ENCODE measurements around the gene SYNDIG1.

SYNDIG1 gene

GRCh38 chr20:24585796-24586522 is 116.5 kb downstream of the SYNDIG1 start:
- no peak for DNase-seq (ENCODE audit: low read depth)

DNA sequence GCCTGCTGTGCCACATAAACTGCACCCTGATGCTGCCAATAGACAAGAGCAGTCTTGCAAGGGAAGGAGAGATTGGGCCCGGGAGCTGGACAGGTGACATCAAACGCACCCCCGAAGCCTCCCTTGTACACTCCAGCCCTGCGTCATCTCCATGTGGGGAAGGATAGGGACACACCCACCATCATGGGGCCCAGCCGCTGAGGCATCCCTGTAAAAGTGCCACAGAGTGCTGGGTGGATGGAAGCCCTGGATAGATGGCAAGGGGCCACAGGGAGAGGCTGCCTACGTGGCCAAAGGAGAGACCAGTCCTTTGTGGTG is 117.1 kb downstream of the SYNDIG1 start:
- DNase-seq (ENCODE audit: low read depth) = no peak

DNA sequence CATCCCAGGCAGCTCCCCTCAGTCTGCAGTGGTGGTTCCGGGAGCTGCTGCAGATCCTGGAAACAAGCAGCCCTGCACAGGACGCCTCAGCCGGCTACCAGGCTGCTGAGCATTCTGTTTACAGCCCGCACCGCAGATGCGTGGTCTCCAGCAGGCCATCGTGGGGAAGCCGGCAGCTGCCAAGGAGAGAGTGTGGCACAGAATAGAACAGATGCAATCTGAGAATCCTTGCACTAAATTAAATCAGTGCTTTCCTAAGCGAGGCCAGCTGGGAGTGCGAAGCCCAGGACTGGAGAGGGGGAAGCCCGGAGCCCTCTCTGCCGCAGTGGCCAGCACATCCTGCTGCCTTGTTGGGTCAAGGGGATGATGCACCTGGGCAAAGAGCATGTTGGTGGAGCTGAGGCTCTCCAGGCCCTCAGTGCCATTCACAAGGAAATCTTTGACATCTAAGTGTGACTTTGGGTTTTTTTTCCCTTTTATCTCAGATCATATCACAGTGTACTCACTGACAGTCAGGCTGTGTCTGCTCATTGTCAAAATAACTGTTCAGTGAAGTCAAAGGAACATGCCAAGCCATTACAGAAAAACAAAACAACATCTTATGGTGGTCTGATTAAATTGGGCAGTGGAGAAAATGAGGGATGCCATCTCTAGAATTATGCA is 118.1 kb downstream of the SYNDIG1 start:
- DNase-seq (ENCODE audit: low read depth) = no peak

DNA sequence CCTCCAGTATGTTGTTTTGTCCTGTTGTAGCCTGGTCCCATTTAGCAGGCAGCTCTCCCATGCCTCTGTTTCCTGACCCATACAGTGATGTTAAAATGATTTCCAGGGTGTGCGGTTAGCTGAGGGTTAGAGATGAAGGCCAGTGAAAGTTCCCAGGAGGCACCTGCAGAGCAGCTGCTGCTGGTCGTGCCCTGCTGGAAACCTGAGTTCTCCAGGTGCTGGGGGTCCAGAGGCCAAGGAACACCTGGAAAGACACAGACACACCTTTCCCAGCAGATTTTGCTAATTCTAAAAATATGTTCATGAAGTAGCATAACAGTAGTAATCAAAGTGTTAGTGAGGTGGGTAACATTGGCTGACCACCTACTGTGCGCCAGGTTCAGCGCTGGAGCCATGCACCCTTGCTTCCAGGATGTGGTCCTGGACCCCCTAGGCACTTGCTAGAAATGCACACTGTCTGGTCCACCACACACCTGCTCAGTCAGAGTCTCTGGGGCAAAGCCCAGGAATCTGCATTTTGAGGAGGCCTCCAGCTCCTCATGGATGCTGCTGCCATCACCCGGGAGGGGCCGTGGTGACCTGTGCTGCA is 118.7 kb downstream of the SYNDIG1 start:
- no peak for DNase-seq (ENCODE audit: low read depth)

- no peak for DNase-seq (ENCODE audit: low read depth)
Measured at GRCh38 chr20:24588725-24589340, 119.4 kb downstream of the SYNDIG1 start.

DNA sequence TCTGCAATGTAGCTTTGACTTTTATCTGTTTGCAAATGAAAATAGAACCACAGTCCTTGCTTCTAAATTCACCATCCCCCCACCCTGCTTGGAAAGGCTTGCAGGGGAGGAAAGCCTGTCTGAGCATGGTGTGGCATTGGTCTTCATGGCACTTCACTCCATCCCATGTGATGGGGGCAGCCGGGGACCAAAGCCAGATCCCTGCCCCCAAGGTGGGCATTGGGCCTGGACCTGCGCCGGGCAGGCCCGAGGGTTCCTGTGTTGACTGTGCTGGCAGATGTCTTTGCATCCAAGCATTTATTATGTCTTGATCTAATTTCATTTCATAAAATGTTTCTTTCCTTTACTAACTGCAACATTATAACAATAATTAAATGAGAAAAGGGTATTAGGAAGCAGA is 120.0 kb downstream of the SYNDIG1 start:
- DNase-seq (ENCODE audit: low read depth) = no peak

GRCh38 chr20:24589815-24590177 is 120.4 kb downstream of the SYNDIG1 start:
- DNase-seq (ENCODE audit: low read depth) = no peak

- no peak for DNase-seq (ENCODE audit: low read depth)
Measured at GRCh38 chr20:24590178-24590982, 121.0 kb downstream of the SYNDIG1 start.

DNA sequence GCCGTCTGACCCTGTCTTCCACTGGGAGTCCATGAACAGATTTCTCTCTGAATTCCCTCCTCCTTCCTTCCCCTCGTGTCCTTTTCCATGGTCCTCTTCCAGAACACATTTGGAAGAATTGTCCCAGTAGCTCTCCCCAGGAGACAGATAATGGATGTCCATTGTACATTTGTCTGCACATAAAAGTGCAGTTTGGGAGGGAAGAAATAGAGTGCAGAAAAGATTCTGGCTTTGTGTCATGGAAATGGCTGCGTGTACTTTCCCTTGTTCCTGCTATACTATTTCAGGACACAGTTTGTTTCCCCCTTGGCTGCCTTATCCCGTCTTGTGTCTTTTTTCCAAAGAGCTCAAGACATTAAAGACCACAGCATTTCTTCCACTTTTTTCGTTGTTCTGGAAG is 127.6 kb downstream of the SYNDIG1 start:
- no peak for DNase-seq (ENCODE audit: low read depth)

- DNase-seq (ENCODE audit: low read depth) = no peak
Measured at GRCh38 chr20:24598346-24598745, 128.9 kb downstream of the SYNDIG1 start.

- DNase-seq (ENCODE audit: low read depth) = no peak
Measured at GRCh38 chr20:24598996-24599395, 129.6 kb downstream of the SYNDIG1 start.

- DNase-seq (ENCODE audit: low read depth) = no peak
Measured at GRCh38 chr20:24600012-24600411, 130.6 kb downstream of the SYNDIG1 start.

DNA sequence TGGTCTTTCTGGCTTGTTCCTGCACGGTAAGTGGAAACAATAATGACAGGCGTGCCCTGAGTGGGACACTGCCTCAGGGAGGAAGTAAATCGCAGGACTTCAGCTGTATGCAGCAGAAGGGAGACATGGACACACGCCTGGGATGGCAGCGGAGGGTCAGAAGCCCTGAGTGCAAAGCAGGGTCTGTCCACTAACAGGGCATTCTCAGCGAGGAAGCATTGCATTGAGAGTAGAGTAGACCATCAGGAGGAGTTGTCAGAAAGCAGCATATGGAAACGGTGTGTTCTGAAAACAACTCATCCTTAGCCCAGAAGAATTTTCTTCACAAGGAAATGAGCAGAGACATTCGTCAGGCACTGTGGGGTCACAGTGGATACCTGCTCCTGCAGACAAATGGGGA is 134.0 kb downstream of the SYNDIG1 start:
- no peak for DNase-seq (ENCODE audit: low read depth)

DNA sequence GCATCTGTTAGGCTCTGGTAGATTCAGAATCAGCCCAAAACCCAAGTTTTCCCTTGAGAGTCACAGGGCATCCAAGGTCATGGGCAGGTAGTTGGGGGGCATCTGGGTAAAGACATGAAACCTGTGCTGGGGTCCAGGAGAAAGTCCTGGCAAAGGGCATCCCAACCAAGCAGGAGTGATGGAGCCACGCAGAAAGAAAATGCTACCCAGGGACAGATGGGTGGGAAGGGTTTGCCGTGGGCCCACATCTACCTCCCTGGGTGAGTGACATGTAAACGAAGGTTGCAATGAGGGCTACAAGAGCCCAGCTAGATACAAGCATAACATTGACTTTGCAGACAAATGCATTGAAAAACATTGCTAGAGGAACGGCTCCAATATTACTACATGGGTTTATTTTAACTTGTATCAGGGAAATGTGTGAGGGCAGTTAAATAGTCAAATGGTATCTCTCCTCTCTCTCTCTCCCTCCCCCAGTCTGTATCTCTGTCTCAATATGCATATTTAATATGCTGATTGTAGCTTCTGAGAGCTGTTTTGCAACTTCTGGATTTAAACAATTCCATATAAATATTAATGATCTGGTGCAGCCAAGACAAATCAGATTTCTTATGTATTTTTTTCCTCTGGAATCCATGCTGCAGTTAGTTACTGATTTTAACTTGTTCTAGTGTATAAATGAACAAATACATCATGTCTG is 135.7 kb downstream of the SYNDIG1 start:
- no peak for DNase-seq (ENCODE audit: low read depth)

DNA sequence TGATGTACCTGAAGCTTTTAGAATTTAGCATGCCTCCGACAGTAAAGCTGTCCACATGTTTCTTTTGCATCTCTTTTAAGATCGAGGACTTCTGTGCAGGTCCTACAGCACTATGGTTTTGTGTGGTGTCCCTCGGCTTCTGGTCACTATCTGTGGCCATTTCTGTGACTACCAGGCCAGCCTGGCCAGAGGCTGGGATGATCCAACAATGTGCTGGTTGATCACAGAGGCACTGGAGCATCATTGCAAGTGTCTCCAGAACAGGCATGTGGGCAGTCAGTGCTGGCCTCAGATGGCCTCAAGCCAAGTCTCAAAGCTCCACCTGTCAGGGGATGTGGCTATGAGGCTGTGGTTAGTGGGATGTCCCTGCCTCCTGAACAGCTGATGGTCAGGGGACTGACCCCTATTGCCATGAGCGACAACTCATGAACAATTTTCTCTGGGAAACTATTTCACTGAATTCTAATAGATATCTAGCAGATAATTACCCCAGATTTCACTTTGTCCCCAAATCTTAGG is 136.6 kb downstream of the SYNDIG1 start:
- no peak for DNase-seq (ENCODE audit: low read depth)

DNA sequence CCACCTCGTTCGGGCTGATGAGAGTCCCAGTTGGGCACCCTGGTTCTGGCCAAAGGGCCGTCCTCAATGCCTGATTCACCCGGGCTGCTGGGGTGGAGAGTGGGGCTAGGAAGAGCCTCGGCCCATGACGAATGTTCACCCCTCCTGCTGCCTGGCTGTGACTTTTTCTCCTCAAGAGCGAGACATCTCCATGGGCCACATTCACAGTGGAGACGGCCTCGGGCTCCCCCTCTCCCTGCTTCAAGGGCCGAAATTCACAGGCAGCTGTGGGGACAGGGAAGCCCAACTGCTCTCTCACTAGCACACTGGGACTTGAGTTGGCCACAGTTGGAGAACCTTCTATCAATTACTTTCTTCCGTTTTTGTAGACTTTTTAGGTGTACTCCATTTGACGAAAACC is 138.0 kb downstream of the SYNDIG1 start:
- DNase-seq (ENCODE audit: low read depth) = no peak

- no peak for DNase-seq (ENCODE audit: low read depth)
Measured at GRCh38 chr20:24608926-24609667, 139.7 kb downstream of the SYNDIG1 start.

DNA sequence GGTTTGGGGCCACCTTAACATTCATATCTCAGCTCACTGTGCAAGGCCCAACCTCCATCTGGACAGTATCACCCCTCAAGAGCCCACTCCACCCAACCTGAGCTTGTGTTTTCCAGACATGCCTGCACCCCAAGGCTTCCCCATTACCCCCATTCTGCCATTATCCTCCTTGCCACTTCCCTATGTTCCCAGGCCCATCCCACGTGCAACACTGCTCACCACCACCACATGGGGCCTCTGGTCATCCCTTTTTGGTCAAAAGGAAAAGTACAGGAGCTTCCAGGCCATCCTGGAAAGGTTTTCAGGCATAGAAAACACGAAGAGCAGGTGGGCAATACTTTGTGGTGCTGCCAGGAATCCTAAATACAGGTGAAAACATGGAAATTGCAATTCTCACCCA is 140.3 kb downstream of the SYNDIG1 start:
- no peak for DNase-seq (ENCODE audit: low read depth)

DNA sequence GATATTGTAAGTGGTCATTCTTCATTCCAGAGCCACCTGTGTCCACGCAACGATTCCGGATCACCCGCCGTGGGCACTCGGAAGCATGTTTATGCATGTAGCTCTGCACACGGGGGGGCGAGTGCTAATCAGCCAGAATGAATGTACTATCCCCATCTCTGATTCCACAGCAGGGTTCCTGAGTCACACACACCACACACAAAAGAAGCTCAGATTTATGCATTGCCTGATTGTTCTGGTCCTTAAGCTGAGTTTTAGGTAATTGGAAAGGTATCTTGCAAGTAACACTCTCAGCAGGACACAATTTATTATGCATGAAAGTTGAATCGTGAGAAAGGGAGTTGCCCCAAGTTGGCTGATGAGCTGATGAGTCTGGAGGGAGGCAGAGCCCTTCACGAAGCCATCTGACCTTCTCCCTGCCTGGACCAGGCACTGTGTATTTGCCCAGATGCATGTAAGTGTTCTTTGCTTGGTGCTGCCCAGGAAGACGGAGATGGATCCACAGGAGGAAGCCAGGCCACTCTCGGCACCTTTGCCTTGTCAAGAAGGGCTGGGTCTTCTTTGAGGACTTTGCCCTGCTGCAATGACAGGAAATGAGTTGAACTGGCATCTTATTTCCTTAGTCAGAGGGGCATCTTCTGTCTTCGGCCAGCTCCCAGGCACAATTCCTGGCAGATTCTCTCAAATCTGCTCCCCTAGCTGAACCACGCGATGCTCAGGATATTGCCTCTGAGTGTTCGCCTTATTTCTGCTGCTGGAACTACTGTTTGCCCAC is 141.1 kb downstream of the SYNDIG1 start:
- DNase-seq (ENCODE audit: low read depth) = no peak
